HL-60 (cell line): ENCODE measurements around the gene TXNDC16.

Source experiments
- GABPA ChIP-seq: IDR thresholded peaks from 2 replicates; pipeline ENCODE4 v1.6.1; 2012; ENCODE audit warnings: low read depth
- POLR2AphosphoS5 ChIP-seq: IDR thresholded peaks from 2 replicates; pipeline ENCODE4 v1.6.1; 2012; ENCODE audit warnings: low read depth
- SPI1 ChIP-seq: IDR thresholded peaks from 2 replicates; pipeline ENCODE4 v1.6.1; 2012; ENCODE audit warnings: low read depth, mild to moderate bottlenecking, borderline replicate concordance
- TF ChIP-seq, protein P1 (sequence below): IDR thresholded peaks from one replicate; pipeline ENCODE4 v1.5.1; 2011; ENCODE audit warnings: low read length, control low read depth, inconsistent platforms; ENCODE audit not compliant: insufficient read depth
- TF ChIP-seq, protein P2 (sequence below): IDR thresholded peaks from 2 replicates; pipeline ENCODE4 v1.6.1; 2012; ENCODE audit warnings: low read depth; ENCODE audit not compliant: insufficient replicate concordance

DNA sequence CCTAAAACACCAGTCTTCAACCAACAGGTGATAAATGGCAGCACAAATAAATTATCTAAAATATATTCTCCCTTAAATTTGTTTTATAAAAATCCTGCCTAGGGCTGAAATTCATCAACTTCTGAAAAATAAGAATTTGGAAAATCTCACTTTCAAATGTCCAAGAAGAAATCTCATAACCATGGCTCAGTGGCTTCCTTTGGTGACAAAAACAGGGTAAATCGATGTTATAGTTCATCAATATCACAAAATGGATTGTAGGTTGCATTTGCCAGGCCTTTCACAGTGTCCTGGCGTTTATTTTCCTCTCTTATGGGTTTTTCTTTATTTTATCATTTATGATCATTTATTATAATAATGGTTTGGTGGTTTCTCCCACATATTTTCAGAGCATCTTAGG is 135.2 kb downstream of the TXNDC16 start:
- TF ChIP-seq, protein P1, sequence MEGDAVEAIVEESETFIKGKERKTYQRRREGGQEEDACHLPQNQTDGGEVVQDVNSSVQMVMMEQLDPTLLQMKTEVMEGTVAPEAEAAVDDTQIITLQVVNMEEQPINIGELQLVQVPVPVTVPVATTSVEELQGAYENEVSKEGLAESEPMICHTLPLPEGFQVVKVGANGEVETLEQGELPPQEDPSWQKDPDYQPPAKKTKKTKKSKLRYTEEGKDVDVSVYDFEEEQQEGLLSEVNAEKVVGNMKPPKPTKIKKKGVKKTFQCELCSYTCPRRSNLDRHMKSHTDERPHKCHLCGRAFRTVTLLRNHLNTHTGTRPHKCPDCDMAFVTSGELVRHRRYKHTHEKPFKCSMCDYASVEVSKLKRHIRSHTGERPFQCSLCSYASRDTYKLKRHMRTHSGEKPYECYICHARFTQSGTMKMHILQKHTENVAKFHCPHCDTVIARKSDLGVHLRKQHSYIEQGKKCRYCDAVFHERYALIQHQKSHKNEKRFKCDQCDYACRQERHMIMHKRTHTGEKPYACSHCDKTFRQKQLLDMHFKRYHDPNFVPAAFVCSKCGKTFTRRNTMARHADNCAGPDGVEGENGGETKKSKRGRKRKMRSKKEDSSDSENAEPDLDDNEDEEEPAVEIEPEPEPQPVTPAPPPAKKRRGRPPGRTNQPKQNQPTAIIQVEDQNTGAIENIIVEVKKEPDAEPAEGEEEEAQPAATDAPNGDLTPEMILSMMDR: no peak
- TF ChIP-seq POLR2AphosphoS5 (no peak), GABPA (no peak), SPI1 (no peak)
- TF ChIP-seq, protein P2, sequence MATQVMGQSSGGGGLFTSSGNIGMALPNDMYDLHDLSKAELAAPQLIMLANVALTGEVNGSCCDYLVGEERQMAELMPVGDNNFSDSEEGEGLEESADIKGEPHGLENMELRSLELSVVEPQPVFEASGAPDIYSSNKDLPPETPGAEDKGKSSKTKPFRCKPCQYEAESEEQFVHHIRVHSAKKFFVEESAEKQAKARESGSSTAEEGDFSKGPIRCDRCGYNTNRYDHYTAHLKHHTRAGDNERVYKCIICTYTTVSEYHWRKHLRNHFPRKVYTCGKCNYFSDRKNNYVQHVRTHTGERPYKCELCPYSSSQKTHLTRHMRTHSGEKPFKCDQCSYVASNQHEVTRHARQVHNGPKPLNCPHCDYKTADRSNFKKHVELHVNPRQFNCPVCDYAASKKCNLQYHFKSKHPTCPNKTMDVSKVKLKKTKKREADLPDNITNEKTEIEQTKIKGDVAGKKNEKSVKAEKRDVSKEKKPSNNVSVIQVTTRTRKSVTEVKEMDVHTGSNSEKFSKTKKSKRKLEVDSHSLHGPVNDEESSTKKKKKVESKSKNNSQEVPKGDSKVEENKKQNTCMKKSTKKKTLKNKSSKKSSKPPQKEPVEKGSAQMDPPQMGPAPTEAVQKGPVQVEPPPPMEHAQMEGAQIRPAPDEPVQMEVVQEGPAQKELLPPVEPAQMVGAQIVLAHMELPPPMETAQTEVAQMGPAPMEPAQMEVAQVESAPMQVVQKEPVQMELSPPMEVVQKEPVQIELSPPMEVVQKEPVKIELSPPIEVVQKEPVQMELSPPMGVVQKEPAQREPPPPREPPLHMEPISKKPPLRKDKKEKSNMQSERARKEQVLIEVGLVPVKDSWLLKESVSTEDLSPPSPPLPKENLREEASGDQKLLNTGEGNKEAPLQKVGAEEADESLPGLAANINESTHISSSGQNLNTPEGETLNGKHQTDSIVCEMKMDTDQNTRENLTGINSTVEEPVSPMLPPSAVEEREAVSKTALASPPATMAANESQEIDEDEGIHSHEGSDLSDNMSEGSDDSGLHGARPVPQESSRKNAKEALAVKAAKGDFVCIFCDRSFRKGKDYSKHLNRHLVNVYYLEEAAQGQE: no peak
